GM21526 (cell line): ENCODE measurements around the gene MTERF4.

Source experiments
- ATAC-seq: cut with Tn5 transposase; IDR thresholded peaks from one replicate; pipeline ENCODE4 v1.9.1; 2021; ENCODE audit warnings: moderate library complexity; ENCODE audit not compliant: unreplicated experiment, low FRiP score

Gene MTERF4

DNA sequence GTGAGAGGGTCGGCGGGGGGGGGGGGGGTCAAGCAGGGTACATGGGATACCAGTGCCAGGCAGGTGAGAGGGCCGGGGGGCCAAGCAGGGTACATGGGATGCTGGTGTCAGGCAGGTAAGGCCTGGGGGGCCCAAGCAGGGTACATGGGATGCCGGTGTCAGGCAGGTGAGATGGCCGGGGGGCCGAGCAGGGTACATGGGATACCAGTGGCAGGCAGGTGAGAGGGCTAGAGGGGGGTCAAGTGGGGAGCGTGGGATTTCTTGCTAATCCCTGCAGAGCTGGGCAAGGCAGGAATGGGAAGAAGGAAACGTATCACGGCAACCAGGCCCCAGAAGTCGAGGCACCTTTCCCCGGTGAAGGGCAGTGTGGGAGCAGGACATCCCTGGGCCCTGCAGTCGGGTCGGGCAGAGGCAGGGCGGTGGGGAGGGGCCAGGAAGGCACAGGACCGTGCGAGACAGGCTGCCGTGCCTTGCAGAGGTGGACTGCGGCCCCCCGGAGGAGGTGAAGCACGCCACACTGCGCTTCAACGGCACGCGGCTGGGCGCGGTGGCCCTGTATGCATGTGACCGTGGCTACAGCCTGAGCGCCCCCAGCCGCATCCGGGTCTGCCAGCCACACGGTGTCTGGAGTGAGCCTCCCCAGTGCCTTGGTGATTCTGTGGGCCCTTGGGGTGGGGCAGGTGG is 49.3 kb downstream of the MTERF4 start:
- ATAC-seq, result no peak

DNA sequence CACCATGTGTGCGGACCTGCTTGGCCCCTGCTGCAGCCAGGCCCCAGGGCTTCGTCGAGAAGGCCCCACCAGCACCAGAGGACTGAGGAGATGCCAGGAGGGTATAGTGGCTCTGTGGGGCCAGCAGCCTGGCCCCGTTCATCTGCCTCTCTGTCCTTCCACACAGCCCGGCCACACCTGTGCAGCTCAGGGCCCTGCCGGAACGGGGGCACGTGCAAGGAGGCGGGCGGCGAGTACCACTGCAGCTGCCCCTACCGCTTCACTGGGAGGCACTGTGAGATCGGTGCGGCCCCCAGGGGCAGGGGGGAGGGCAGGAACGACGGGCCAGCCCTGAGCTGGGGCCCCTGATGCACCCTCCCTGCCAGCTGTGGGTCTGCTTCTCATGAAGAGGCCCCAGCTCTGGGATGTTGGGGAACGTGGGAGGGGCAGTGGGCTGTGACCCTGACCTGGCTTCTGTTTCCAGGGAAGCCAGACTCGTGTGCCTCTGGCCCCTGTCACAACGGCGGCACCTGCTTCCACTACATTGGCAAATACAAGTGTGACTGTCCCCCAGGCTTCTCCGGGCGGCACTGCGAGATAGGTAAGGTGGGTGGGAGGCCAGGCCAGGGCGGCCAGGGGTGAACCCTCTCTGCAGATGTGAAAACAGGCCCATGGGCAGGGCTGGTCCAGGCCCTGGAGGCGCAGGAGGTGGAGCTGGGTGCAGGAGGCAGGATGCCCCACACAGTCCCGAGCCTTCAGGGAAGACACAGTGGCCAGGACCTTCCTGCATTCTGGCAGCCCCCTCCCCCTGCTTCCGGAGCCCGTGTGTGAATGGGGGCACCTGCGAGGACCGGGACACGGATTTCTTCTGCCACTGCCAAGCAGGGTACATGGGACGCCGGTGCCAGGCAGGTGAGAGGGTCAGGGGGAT is 50.3 kb downstream of the MTERF4 start:
- ATAC-seq, result no peak

DNA sequence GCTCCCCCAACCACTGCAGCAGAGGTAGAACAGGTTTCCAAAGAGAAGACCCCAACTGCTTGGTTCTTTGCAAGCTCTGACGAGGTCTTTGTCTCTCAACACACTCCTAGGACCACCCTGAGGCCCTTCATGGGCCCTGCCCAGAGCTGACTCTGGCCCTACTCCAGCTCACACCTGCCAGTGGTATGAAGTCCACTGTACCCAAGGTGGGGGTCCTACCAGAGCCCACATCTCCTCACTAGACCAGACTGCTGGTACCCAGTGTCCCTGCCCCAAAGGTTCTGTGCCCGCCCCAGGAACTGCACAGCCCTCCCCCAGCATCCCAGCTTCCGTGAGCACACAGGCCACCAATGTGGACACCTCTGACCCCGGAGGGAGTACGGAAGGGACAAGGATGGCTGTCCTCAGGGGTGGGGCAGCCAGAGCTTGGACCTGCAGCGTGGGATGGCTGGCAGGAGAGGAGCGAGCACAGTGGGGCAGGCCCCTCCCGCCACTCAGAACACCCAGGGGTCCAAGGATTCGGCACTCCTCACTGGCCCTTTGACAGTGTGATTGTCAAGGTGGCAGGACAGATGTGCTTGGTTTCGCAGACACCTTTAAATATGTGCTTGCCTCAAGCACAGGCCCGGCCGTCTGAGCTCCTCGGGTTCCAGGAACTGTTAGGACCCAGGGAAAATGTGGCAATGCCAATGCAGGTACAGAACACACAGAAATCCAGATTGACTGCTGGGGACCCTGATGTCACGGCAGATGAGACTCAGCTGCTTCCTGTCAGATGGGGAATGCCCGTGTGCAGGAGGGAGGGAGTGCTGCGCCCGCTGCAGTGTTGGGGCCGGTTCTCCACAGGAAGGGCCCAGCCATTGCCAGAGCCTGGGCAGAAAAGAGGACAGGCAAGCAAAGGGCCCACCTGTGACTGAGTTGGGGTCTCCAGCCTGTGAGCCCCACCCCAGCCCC is 51.2 kb downstream of the MTERF4 start:
- no peak for ATAC-seq

DNA sequence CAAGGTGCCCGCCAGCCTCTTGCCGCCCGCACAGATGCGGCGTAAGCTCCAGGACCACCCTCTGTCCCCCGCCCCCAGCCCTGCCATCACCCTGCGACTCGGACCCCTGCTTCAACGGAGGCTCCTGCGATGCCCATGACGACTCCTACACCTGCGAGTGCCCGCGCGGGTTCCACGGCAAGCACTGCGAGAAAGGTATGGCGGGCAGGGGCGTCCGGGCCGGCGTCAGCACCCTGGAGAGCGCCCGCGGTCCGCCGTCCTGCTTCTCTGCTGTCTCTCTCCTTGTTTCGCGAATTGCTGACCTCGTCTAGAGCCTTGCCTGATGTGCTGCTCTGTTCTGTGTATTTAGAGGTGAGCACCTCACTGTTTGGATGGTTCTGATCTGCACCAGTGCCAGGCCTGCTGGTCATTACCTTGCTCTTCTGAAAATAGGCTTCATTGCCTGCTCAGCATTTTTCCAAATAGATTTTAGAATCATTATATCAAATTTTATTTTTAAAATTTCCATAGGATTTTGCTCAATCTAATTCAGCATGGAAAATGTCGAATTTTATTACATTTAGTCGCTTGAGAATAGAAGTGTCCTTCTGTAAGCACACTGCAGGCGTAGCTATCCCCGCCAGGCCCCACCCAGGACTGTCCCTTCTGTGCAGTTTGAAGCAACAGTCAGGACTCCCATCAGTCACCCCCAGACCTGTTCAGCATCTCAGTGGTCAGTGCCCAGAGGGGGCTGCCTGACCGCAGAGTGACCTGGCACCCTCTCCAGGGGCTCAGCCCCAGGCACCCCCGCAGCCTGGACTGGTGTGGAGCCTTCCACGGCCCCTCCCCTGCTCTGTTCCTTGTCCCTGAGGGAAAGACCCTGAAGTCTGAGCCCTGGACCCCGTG is 52.1 kb downstream of the MTERF4 start:
- no peak for ATAC-seq

DNA sequence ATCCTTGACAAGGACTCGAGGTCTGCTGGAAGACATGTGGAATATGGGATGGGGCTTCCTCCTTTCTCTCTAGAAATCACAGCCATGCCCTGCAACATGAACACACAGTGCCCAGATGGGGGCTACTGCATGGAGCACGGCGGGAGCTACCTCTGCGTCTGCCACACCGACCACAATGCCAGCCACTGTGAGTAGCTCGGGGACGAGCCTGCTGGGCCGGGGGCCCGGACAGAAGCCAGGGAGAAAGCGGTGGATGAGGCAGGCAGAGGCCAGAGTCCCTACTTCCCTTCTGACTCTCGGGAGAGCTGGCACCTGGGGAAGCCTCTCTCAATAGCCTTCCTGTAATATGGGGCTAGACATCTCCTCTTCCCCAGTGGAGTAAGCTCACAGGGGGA is 53.1 kb downstream of the MTERF4 start:
- no peak for ATAC-seq

DNA sequence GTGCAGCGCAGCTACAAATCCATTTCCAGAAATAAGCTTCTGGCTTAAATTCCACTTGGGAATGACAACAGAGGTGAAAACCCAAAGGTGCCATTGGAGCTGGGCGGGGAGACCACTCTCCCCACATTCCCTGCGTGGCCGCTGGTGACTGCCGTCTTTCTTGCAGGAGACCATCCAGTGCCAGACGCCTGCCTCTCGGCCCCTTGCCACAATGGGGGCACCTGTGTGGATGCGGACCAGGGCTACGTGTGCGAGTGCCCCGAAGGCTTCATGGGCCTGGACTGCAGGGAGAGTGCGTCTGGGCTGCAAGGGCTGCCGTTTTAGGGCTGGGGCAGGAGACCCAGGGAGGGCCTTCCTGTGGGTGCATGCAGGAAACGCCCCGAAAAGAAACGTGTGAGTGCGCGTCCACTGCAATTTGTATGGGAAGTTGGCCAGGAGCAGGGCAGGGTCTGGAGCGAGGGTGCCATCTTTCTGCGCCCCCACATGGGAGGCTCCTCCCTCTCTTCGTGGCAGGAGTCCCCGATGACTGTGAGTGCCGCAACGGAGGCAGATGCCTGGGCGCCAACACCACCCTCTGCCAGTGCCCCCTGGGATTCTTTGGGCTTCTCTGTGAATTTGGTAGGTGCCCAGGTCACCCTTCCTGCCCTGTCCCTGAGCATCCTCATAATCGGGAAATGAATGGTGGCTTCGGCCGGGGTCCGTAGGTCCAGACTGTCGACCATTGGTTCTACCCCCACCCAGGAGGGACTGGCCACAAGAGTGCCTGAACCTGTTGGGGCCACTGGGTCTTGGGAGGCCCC is 53.7 kb downstream of the MTERF4 start:
- ATAC-seq, result no peak

DNA sequence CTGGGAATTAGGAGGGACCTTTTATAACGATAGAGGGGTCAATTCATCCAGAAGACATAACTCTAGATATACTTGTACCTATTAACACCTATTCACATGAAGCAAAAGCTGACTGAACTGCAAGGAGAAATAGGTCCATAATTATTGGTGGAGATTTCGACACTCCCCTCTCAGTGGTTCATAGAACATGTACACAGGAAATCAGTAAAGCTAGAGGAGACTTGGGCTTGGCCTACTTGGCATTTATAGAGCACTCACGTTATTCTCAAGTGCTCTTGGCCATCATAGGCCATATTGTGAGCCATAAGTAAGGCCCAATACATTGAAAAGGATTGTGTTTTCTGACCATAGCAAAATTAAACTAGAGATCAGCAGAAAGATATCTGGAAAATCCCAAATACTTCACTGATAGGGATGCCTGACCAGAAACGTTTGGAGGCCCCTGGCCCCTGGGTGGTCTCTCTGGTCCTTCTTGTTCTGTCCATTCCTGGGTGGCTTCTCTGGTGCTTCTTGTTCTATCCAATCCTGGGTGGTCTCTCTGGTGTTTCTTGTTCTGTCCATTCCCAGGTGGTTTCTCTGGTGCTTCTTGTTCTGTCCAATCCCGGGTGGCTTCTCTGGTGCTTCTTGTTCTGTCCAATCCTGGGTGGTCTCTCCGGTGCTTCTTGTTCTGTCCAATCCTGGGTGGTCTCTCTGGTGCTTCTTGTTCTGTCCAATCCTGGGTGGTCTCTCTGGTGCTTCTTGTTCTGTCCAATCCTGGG is 54.7 kb downstream of the MTERF4 start:
- no peak for ATAC-seq
